GM12891 (cell line): ENCODE measurements around the gene LRPAP1.

Source experiments
- POLR2A ChIP-seq: IDR thresholded peaks from 2 replicates; pipeline ENCODE4 v1.6.1; 2011; ENCODE audit warnings: low read depth, low read length, control low read depth
- TAF1 ChIP-seq: IDR thresholded peaks from 2 replicates; pipeline ENCODE4 v1.6.1; 2011; ENCODE audit warnings: low read depth, low read length, control low read depth

DNA sequence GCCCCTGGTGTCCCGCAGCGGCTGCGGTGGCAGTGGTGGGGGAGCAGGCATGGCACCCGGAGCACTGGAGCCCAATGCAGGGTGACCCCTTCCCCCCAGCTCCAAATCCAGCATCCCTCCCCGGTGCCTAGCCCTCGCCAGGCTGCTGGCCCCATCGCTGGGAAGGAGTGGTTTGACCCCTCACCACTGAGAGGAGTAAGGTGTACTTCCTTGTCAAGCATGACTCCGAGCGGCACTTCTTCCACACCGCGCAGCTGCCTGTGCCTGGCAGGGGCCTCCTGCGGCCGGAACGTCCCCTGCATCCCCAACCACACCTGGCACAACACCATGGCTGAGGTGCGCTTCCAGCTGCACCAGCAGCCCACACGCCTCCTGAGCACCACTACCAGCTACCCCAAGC is 27.0 kb downstream of the LRPAP1 start:
- TF ChIP-seq POLR2A (no peak), TAF1 (no peak)
